Fibroblast of gingiva (primary cell): Measurements from ENCODE around the gene DPCD.
A peak's percentile ranks its signal among the peaks of the same experiment; 100 is the strongest.

Experiments
- DNase-seq: peaks from one replicate; pipeline ENCODE4 v3.0.0-alpha.2; 2011; ENCODE audit warnings: low read depth

DPCD gene

DNA sequence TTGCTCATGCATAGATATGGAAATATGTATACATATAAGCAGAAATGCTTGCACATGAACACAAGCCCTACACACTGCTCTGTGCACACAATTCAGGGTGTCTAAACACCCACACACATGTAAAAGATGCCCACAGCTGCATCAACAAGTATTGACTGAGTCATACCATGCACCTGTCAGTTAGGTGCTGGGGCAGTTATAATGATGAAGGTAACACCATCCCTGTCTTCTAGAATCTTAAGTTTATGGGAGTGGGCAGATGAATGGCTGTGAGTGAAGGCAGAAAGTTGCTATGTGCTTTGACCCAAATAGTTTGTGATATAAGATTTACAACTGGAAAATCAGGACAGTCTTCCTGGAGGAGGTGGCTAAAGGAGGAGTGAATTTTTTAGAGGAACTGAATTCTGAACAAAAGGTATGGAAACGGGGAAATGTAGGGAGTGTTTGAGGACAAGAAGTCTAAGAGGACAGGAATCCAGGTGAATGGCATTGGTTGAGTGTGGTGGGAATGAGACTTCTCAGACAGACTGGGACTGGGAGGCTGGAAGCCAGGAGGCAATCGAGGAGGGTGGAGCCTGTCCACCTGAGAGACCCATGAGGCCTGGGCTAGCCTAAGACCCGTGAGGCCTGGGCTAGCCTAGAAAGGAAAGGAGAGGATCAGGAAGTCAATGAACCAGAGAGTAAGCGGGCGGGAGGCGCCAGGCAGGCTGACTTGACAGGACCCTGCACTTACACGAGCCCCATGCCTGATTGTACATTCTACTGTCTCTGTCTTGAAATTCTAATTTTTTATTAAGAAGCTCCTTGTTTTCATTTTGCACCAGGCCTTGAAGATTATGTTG lies 20.7 kb upstream of the DPCD start:
- DNase-seq, result no peak

DNA sequence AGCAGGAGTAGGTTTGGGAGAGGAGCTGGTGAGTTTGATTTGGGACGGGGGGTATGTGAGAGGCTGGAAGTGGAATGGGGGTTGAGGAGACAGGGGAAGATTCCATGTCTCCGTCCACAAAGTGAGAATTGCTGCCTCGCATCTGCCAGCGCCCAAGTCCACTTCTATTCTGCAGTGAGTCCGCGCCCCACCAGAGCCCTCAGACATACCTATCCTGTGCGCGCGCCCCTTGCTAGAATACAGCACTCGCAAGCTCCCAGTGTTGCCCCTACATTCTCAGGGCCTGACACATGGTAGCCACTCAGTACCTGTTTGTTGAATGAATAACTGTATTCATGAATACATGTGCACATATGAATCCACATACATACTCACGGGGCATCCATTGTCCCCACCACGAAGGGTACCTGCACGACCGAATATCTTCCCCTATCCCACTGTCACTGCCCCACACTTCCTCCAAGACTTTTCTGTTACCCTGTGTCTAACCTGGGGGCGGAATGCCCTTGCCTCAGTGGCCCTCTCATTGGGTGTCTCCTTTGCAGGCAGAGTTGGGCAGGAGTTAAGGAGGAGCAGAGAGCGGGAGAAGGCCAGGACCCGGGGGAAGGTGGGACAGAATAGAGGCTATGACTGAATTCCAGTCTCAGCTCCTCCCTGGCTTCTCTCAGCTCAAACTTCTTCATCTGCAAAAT lies 19.9 kb upstream of the DPCD start:
- no peak for DNase-seq

DNA sequence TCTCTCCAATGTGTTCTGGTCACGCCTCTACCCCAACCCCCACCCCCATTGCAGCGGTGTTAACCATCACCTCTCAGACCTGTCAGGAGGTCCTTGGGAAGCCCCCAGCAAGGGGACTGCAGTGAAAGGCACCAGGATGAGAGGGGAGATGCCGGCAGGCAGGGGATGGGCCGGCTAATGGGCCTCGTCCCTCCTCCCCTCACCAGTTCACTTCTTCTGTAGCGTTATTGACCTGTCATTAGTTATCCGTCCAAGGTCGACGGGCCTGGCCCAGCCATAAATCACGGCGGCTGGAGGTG lies 18.8 kb upstream of the DPCD start:
- no peak for DNase-seq

DNA sequence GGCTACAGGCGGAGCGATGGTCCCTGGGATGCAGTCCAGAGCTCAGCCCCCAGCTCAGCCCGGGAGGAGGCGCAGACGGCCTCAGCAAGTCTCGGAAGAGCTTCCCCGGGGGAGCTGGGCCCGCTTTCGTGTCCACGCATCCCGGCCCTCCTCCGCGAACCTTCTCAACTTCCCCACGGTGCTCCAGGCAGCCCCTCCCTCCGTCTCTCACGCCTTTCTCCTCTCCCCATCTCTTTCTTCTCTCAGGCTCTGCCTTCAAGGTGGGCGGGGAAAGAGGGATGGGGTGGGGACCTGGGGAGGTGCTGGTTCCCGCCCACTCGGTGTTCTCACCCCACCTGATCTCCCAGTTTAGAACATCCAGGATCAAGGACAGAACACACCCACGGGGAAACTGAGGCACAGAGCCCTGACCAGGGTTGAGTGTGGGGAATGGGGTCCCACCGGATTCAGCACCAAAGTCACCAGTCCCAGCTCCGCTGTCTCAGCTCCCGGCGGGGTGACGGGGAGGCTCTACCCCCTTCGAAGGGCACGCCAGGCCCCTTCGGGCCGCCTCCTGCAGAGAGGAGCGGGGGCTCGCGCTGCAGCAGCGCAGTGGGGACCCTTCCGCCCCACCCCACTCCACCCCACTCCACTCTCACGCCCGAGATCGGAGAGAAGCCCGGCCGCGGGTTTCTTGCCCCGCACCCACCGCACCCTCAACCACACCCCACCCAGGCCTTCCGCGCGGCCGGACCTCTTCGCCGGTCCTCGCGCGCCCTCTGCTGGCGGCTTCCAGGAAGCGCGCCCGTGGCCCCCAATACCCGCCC lies 18.3 kb upstream of the DPCD start:
- DNase-seq, result peak; percentile 57

DNA sequence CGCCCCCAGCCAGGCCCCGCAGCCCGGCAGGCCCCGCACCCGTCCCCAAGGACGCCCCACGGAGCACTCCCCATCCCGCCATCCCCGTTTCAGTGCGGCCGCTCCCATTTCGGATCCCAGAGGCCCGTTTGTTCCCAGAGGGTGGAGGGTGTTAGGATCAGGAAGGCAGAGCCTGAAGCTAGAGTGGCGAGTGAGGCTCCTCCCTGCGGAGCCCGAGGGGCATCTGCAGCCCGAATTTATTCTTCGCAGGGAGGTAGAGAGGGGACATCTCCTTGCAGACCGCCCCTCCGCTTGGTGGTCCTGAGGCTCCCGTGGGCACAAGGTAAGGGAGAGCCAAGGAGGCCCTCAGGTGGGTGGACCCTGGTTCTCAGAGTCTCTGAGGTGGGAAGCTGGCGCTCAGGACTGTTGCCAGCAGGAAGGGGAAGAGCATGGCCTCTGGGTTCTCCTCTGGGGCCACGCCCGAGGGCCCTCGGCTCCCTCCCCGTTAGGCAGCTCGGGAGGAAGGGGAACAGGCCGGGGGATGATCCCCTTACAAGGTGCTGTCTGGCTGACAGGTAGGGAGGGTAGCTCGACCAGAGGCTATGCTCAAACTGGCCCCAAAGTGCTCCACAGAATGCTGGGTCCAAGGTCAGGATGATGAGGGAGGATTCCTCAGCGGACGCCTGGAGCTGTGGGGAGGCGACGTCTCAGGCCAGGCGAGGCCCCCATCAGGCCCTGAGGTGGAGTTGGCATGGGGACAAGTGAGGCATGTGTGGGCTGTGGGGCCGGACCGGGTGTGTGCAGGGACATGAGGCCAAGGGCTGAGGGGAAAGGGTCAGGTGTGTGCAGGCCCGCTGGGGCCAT lies 17.5 kb upstream of the DPCD start:
- no peak for DNase-seq

DNA sequence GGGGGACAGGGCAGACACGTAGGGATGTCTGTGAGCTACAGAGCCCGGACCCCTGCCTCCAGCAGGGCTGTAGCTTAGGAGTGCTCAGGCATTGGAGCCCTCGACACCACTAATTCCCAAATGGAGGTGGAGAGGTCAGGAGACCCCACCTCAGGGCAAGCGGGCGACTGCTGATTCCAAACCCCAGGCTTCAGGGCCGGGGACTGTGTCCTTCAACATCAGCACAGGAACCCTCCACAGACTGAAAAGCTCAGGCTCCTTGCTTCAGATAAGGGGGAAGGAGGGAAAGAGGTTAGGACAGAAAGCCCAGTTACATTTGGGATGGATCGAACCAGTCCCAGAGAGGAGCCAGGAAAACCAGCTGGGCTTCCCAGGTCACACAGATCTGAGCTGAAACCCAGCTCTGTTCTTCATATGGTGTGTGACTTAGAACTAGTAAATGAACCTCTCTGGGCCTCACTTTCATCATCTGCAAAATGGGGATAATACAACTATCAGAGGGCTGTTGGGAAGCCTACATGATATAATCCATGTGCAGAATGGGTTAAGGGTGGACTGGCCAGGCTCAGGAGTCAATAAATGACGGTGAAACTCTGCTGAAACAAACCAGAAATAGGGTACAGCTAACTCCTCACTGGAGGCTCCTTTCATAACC lies 16.7 kb upstream of the DPCD start:
- DNase-seq, result no peak

GRCh38 chr10:101572126-101572525 lies 16.0 kb upstream of the DPCD start:
- no peak for DNase-seq

DNA sequence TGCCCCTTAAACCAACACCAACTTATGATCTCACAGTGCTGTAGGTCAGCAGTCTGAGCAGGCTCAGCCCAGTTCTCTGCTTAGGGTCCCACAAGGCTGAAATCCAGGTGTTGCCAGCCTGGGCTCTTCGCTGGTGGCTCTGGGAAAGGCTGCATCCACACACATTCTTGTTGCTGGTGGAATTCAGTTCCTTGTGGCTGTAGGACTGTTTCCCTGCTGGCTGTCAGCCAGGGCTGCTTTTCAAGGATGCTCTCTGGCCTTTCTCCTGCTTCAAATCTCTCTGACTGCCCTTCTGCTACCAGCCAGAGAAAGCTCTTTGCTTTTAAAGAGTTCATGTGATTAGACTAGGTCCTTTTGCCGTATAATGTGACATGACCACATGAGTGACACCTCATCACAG lies 15.3 kb upstream of the DPCD start:
- no peak for DNase-seq

GRCh38 chr10:101573885-101574753 lies 14.0 kb upstream of the DPCD start:
- DNase-seq, result no peak

- no peak for DNase-seq
These were observed 13.0 kb upstream of the DPCD start for GRCh38 chr10:101575091-101575490.

DNA sequence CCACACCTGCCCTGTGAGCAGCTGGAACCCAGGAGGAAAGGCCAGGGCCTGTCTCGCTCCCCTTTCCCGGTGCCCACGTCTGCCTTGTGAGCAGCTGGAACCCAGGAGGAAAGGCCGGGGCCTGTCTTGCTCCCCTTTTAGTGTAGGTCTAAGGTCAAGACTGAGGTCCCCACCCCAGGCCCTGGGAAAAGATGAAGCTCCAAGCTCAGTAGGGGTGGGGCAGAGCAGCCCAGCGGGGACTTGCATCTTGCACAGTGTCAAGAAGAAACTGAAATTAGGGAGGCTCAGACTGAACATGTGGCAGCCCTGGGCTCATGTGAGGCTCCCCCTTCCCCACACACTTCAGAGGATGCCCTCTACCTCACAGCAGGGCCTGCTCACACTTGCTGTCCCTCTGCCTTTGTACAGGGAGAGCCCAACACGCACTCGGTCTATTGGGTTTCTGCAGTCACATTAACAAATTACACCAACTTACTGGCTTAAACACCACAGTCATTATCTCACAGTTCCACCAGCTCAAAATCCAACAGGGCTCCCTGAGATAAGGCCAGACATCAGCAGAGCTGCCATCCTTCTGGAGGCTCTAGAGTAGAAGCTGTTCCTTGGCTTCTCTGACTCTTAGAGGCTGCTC lies 12.4 kb upstream of the DPCD start:
- DNase-seq, result no peak

DNA sequence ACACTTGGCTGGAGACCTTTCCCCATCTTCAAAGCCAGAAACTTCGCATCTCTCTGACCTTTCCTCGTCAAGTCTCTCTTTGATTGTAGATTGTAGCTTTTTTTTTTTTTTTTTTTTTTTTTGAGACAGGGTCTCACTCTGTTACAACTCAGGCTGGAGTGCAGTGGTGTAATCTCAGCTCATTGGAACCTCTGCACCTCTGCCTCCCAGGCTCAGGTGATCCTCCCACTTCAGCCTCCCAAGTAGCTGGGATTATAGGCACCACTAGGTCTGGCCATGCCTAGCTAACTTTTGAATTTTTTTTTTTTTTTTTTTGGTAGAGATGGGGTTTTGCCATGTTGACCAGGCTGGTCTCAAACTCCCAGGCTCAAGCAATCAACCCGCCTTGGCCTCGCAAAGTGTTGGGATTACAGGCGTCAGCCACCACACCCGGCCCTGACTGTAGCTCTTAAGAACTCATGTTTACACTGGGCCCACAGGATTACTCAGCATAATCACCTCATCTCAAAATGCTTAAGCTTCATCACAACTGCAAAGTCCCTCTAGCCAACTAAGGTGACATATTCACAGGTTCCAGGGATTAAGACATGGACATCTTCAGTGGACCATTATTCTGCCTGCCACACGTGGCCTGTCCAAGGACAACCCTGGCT lies 11.8 kb upstream of the DPCD start:
- no peak for DNase-seq

DNA sequence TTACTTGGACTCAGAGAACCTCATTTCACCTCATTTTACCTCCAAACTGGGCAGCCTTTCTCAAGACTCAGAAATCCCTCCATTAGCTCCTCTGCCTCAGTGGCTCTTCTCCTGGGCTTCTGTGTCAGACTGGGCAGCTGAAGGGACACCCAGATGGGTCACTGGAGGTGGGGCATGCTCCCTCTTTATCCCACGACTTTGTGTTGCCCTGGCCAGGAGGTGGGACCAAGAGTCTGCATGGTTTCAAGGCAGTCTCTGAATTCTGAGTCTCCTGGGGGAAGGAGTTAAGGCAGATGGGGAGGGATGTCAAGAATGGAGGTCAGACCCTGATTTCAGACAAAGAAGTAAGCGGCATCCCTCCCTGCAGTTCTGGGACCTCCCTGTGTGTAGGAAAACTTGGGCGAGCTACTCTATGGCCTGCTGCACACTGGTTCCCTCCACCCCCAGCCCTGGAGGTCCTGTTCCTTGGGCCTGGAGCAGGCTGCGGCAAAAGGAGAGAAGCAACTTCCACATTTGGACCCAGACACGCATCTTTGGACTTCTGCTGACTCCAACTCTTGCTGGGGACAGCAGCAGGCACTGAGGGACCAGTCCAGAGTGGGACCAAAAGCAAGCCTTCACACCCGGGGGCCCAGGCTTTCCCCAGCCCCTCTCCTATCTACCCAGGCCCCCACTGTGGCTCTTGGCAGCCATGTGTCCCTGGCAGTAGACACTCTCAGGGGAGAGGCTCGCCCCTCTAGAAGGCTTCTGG lies 10.8 kb upstream of the DPCD start:
- no peak for DNase-seq

- DNase-seq, result no peak
These were observed 9.9 kb upstream of the DPCD start for GRCh38 chr10:101578192-101578591.

- no peak for DNase-seq
These were observed 9.2 kb upstream of the DPCD start for GRCh38 chr10:101578803-101579515.

- DNase-seq, result no peak
These were observed 8.6 kb upstream of the DPCD start for GRCh38 chr10:101579516-101579870.

DNA sequence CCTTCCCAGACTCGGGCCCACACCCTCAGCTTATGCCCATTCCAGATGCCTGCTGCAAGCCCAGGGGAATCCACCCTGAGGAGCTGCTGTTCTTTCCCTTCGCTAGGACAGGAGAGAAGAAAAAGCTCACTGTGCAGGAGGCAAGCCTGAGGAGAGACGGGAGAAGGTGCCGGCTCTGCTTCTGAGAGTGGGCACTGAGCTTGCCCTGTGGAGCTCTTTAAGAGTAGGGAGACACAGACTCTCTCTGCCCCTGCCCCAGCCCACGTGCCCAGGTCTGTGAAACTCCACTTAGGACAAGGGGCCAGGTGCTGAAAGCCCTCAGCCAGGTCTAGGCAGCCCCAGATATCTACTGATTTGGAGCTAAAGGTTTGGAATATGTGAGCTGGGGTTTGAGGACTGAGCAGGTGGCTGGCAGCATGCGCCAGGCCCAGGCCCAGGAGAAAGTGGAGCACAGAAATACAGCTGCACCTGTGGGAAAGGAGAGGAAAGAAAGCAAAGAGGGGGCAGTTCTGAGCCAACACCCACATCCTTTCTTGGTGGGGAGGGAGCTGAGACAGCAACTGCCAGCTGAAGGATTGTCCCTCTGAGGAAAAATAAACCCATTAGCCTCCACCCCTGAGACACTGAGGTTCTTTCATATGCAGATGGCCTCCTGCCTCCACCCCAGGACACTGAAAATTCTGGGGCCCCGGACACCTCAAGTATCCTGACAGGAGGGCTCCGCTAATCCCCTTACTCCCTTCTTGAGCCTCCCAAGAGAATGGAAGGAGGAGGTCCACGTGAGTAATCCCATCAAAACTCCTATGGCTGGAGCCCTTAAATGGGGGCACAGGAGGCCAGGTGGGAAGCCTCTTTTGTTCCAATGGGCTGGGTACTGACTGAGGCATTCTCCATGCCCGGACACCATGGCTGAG lies 7.4 kb upstream of the DPCD start:
- DNase-seq, result no peak
